Measurements from ENCODE around the gene KLC4.
"Not testable (repeated sequence)": the region's sequence is repeated elsewhere in the genome, so short reads cannot be mapped to it uniquely, and the experiment has no call there.

Gene KLC4

GRCh38 chr6:43036712-43037111, 22.7 kb upstream of the KLC4 start:
- no peak for DNase-seq (ENCODE audit: low spot score)

GRCh38 chr6:43037197-43037596, 22.2 kb upstream of the KLC4 start:
- DNase-seq (ENCODE audit: low spot score): no peak

- DNase-seq (ENCODE audit: low spot score): no peak
These were observed 21.7 kb upstream of the KLC4 start for GRCh38 chr6:43037706-43038105.

GRCh38 chr6:43038727-43039126, 20.7 kb upstream of the KLC4 start:
- DNase-seq (ENCODE audit: low spot score): no peak

GRCh38 chr6:43040542-43041257, 18.7 kb upstream of the KLC4 start:
- no peak for DNase-seq (ENCODE audit: low spot score)

- not testable (repeated sequence) for DNase-seq (ENCODE audit: low spot score)
These were observed 18.0 kb upstream of the KLC4 start for GRCh38 chr6:43041475-43041874.

GRCh38 chr6:43043310-43043709, 16.1 kb upstream of the KLC4 start:
- no peak for DNase-seq (ENCODE audit: low spot score)

GRCh38 chr6:43045371-43045930, 14.0 kb upstream of the KLC4 start:
- no peak for DNase-seq (ENCODE audit: low spot score)

GRCh38 chr6:43047998-43048397, 11.4 kb upstream of the KLC4 start:
- no peak for DNase-seq (ENCODE audit: low spot score)

- no peak for DNase-seq (ENCODE audit: low spot score)
These were observed 8.4 kb upstream of the KLC4 start for GRCh38 chr6:43050981-43051380.

GRCh38 chr6:43052225-43052841, 7.1 kb upstream of the KLC4 start:
- DNase-seq (ENCODE audit: low spot score): no peak

GRCh38 chr6:43052842-43053544, 6.4 kb upstream of the KLC4 start:
- peak; percentile 25 for DNase-seq (ENCODE audit: low spot score)

- DNase-seq (ENCODE audit: low spot score): peak; percentile 95
These were observed 5.8 kb upstream of the KLC4 start, which contains the start of gene CUL7 for GRCh38 chr6:43053545-43054205. TSS of gene CUL7 (minus strand) at chr6:43053851. CDS start at chr6:43052788, 1,063 bp downstream.

GRCh38 chr6:43054206-43054943, 5.1 kb upstream of the KLC4 start:
- DNase-seq (ENCODE audit: low spot score): no peak

- DNase-seq (ENCODE audit: low spot score): no peak
These were observed 3.5 kb upstream of the KLC4 start for GRCh38 chr6:43055966-43056365.

- peak; percentile 42 for DNase-seq (ENCODE audit: low spot score)
These were observed 900 bp upstream of the KLC4 start for GRCh38 chr6:43058531-43058930.

- DNase-seq (ENCODE audit: low spot score): no peak
These were observed 763 bp downstream of the KLC4 start for GRCh38 chr6:43060034-43060754.

GRCh38 chr6:43060755-43061633, 1.6 kb downstream of the KLC4 start:
- DNase-seq (ENCODE audit: low spot score): no peak

- no peak for DNase-seq (ENCODE audit: low spot score)
These were observed 2.4 kb downstream of the KLC4 start for GRCh38 chr6:43061861-43062260.

- DNase-seq (ENCODE audit: low spot score): no peak
These were observed 3.4 kb downstream of the KLC4 start for GRCh38 chr6:43062818-43063217.

All from hematopoietic multipotent progenitor cell treated with erythropoietin and hydrocortisone succinate and interleukin-3 and kit ligand, for 15 days (in vitro differentiated cells).